Measurements from ENCODE around the gene FOXQ1. TPM values are rescaled to one million over a fixed set of nuclear protein-coding genes. Genes with fewer than 3 reads are reported as not detected.

FOXQ1 gene
- total and polyA plus RNA-seq, 10 of the 15 experiments (the other 5 are each of a cell fraction or from before 2014, with no cell fraction given), result 0.08 TPM; not detected in 9

DNA sequence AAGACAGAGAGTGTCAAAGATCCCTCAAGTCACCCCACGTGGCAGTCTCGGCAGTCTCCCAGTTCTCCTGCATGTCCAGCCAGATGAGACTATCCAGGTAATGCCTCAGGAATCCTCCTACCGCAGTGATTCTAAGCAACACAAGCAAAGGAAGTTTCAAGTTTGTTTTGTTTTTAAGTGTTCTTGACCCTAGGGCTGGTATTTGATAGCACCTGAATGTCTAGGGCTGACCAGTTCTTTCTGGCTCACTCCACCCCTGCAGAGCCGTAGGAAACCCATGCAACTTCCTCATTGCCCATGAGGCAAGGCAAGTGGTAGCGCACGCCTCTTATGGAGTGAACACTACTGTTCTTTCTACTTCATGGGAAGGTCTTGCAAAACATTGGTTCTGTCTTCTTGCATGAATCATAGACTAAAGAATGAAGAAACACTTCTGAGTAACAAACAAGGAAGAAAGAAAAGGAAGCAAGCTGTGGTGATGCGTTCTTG lies 24.8 kb upstream of the FOXQ1 start (continued):
- TF ChIP-seq, protein P1, sequence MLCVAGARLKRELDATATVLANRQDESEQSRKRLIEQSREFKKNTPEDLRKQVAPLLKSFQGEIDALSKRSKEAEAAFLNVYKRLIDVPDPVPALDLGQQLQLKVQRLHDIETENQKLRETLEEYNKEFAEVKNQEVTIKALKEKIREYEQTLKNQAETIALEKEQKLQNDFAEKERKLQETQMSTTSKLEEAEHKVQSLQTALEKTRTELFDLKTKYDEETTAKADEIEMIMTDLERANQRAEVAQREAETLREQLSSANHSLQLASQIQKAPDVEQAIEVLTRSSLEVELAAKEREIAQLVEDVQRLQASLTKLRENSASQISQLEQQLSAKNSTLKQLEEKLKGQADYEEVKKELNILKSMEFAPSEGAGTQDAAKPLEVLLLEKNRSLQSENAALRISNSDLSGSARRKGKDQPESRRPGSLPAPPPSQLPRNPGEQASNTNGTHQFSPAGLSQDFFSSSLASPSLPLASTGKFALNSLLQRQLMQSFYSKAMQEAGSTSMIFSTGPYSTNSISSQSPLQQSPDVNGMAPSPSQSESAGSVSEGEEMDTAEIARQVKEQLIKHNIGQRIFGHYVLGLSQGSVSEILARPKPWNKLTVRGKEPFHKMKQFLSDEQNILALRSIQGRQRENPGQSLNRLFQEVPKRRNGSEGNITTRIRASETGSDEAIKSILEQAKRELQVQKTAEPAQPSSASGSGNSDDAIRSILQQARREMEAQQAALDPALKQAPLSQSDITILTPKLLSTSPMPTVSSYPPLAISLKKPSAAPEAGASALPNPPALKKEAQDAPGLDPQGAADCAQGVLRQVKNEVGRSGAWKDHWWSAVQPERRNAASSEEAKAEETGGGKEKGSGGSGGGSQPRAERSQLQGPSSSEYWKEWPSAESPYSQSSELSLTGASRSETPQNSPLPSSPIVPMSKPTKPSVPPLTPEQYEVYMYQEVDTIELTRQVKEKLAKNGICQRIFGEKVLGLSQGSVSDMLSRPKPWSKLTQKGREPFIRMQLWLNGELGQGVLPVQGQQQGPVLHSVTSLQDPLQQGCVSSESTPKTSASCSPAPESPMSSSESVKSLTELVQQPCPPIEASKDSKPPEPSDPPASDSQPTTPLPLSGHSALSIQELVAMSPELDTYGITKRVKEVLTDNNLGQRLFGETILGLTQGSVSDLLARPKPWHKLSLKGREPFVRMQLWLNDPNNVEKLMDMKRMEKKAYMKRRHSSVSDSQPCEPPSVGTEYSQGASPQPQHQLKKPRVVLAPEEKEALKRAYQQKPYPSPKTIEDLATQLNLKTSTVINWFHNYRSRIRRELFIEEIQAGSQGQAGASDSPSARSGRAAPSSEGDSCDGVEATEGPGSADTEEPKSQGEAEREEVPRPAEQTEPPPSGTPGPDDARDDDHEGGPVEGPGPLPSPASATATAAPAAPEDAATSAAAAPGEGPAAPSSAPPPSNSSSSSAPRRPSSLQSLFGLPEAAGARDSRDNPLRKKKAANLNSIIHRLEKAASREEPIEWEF (IDR thresholded peaks at IDR 0.05; ENCODE audit: insufficient replicate concordance, low read depth, low read length), result no peak

DNA sequence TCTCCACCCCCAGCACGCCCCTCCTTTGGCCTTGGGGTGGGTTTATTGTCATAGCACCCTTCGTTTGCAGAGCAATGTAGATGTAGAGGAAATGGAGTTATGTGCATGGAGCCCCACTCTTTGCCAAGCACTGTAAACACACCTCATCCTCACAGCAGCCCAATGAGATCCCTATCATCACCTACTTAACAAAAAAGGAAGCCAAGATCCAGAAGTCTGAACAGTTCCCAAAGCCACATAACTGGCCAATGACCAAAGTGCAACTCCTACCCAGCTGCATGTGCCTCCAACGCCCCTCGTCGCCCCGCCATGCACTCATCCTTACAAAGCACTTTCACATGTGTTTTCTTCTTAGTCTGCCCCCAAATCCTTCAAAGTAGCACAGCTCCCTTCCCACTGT lies 21.8 kb upstream of the FOXQ1 start:
- H3K27ac ChIP-seq (ENCODE audit: control insufficient read depth, insufficient read depth), result no peak overlapping the region
- TF ChIP-seq RAD51 (IDR thresholded peaks at IDR 0.05), result no peak
- TF ChIP-seq RB1 (IDR thresholded peaks at IDR 0.05; ENCODE audit: borderline replicate concordance), result no peak
- no peak for TF ChIP-seq JUNB (IDR thresholded peaks at IDR 0.05)
- TF ChIP-seq KAT2A (conservative IDR thresholded peaks at IDR 0.05; ENCODE audit: control insufficient read depth, low read depth, low read length), result no peak
- TF ChIP-seq, protein P2, sequence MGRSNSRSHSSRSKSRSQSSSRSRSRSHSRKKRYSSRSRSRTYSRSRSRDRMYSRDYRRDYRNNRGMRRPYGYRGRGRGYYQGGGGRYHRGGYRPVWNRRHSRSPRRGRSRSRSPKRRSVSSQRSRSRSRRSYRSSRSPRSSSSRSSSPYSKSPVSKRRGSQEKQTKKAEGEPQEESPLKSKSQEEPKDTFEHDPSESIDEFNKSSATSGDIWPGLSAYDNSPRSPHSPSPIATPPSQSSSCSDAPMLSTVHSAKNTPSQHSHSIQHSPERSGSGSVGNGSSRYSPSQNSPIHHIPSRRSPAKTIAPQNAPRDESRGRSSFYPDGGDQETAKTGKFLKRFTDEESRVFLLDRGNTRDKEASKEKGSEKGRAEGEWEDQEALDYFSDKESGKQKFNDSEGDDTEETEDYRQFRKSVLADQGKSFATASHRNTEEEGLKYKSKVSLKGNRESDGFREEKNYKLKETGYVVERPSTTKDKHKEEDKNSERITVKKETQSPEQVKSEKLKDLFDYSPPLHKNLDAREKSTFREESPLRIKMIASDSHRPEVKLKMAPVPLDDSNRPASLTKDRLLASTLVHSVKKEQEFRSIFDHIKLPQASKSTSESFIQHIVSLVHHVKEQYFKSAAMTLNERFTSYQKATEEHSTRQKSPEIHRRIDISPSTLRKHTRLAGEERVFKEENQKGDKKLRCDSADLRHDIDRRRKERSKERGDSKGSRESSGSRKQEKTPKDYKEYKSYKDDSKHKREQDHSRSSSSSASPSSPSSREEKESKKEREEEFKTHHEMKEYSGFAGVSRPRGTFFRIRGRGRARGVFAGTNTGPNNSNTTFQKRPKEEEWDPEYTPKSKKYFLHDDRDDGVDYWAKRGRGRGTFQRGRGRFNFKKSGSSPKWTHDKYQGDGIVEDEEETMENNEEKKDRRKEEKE (IDR thresholded peaks at IDR 0.05), result no peak
- TF ChIP-seq, protein P3, sequence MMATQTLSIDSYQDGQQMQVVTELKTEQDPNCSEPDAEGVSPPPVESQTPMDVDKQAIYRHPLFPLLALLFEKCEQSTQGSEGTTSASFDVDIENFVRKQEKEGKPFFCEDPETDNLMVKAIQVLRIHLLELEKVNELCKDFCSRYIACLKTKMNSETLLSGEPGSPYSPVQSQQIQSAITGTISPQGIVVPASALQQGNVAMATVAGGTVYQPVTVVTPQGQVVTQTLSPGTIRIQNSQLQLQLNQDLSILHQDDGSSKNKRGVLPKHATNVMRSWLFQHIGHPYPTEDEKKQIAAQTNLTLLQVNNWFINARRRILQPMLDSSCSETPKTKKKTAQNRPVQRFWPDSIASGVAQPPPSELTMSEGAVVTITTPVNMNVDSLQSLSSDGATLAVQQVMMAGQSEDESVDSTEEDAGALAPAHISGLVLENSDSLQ (IDR thresholded peaks at IDR 0.05), result no peak
- TF ChIP-seq RCOR1 (conservative IDR thresholded peaks at IDR 0.05; ENCODE audit: low read depth, low read length), result no peak
- TF ChIP-seq KLF5 (IDR thresholded peaks at IDR 0.05; ENCODE audit: partially characterized antibody), result no peak
- TF ChIP-seq, protein P4, sequence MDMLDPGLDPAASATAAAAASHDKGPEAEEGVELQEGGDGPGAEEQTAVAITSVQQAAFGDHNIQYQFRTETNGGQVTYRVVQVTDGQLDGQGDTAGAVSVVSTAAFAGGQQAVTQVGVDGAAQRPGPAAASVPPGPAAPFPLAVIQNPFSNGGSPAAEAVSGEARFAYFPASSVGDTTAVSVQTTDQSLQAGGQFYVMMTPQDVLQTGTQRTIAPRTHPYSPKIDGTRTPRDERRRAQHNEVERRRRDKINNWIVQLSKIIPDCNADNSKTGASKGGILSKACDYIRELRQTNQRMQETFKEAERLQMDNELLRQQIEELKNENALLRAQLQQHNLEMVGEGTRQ (IDR thresholded peaks at IDR 0.05; ENCODE audit: borderline replicate concordance, low read depth, low read length), result no peak
- TF ChIP-seq YY1 (IDR thresholded peaks at IDR 0.05; ENCODE audit: low read depth, low read length), result no peak
- TF ChIP-seq TCF7 (IDR thresholded peaks at IDR 0.05; ENCODE audit: borderline replicate concordance), result no peak

More for the DNA sequence above, 21.8 kb upstream of the FOXQ1 start:
- RAD21 ChIA-PET (ENCODE audit: unreplicated experiment), result no interaction called here
- H4K20me1 ChIP-seq (ENCODE audit: control insufficient read depth, insufficient read depth), result no peaks in the 10 kb centered on the region; the same call in 1 of the 2 replicates
- SMC1A ChIA-PET (ENCODE audit: uncharacterized antibody, unreplicated experiment), result no interaction called here
- H3K36me3 ChIP-seq (ENCODE audit: control insufficient read depth in 2 of 2, insufficient read depth in 2 of 2, low read length in 1 of 2), result no peaks in the 10 kb centered on the region
- no peaks in the 10 kb centered on the region for H3K9me3 ChIP-seq (replicated peaks; ENCODE audit: control insufficient read depth, insufficient read depth, low read length)
- H3K4me3 ChIP-seq, result no peak overlapping the region
- POLR2A ChIA-PET, result no interaction called here
- FAIRE-seq, result no peak
- no peaks in the 10 kb centered on the region for H3K79me2 ChIP-seq (ENCODE audit: control insufficient read depth, insufficient read depth, low read length)
- BruUV-seq (replicated peaks), result no TSS peak
- no peak for DNase-seq (ENCODE audit: low read depth, low spot score)
- H3K4me1 ChIP-seq (ENCODE audit: control insufficient read depth, insufficient read depth, low read length), result no peaks in the 10 kb centered on the region
- H2AFZ ChIP-seq (ENCODE audit: control insufficient read depth, low read depth, low read length), result no peak overlapping the region
- intact Hi-C loops (cut with micrococcal nuclease; ENCODE audit: unreplicated experiment), result no loop called here
- CTCF ChIA-PET, result no interaction called here
- H3K27me3 ChIP-seq (replicated peaks in 1 of 2; ENCODE audit: control insufficient read depth in 2 of 2, insufficient read depth in 2 of 2, low read length in 1 of 2), result peaks cover 0 to 2% of the 10 kb centered on the region in 2 experiments; a peak in 2 of 4 replicates
- ATAC-seq, result no peak
- H3K4me2 ChIP-seq (ENCODE audit: control insufficient read depth, insufficient read depth), result no peak overlapping the region
- no peak overlapping the region for H3K9ac ChIP-seq (ENCODE audit: control insufficient read depth, insufficient read depth, low read length)
- 24% methylated on average over 6 of the region's 6 CpGs for WGBS (ENCODE audit: insufficient coverage, insufficient replicate concordance, low lambda C conversion rate, missing lambda C conversion rate)
- in situ Hi-C loops (cut with MboI), result no loop called here
